ENCODE data around the gene ITGB4.

Gene ITGB4

DNA sequence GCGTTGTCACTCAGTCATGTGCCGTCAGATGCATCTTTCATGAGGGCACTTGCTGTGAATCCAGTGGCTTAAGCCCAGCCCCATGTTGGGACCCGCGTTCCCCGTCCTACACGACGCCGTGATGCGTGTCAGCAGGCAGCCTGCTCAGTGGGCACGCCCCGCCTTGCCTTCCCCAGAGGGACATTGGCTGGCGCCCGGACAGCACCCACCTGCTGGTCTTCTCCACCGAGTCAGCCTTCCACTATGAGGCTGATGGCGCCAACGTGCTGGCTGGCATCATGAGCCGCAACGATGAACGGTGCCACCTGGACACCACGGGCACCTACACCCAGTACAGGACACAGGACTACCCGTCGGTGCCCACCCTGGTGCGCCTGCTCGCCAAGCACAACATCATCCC is 8.8 kb downstream of the ITGB4 start:
- H3K9ac ChIP-seq, result no peak overlapping the region
- no peaks in the 10 kb centered on the region for H3K79me2 ChIP-seq
- no peak overlapping the region for H3K27ac ChIP-seq
- H3K27me3 ChIP-seq (ENCODE audit: control insufficient read depth, insufficient read depth, low read length), result no peaks in the 10 kb centered on the region
- H3K9me3 ChIP-seq (ENCODE audit: control insufficient read depth, low read length), result no peaks in the 10 kb centered on the region
- no peaks in the 10 kb centered on the region for H3K36me3 ChIP-seq (ENCODE audit: control insufficient read depth, insufficient read depth, low read length)
- no peak overlapping the region for H3K4me2 ChIP-seq (ENCODE audit: low read length)
- no peak overlapping the region for H2AFZ ChIP-seq
- no peaks in the 10 kb centered on the region for H3K4me1 ChIP-seq
- H3K4me3 ChIP-seq (ENCODE audit: low read depth, low read length), result no peak overlapping the region
- TF ChIP-seq, protein P1, sequence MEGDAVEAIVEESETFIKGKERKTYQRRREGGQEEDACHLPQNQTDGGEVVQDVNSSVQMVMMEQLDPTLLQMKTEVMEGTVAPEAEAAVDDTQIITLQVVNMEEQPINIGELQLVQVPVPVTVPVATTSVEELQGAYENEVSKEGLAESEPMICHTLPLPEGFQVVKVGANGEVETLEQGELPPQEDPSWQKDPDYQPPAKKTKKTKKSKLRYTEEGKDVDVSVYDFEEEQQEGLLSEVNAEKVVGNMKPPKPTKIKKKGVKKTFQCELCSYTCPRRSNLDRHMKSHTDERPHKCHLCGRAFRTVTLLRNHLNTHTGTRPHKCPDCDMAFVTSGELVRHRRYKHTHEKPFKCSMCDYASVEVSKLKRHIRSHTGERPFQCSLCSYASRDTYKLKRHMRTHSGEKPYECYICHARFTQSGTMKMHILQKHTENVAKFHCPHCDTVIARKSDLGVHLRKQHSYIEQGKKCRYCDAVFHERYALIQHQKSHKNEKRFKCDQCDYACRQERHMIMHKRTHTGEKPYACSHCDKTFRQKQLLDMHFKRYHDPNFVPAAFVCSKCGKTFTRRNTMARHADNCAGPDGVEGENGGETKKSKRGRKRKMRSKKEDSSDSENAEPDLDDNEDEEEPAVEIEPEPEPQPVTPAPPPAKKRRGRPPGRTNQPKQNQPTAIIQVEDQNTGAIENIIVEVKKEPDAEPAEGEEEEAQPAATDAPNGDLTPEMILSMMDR (IDR thresholded peaks at IDR 0.05), result no peak

DNA sequence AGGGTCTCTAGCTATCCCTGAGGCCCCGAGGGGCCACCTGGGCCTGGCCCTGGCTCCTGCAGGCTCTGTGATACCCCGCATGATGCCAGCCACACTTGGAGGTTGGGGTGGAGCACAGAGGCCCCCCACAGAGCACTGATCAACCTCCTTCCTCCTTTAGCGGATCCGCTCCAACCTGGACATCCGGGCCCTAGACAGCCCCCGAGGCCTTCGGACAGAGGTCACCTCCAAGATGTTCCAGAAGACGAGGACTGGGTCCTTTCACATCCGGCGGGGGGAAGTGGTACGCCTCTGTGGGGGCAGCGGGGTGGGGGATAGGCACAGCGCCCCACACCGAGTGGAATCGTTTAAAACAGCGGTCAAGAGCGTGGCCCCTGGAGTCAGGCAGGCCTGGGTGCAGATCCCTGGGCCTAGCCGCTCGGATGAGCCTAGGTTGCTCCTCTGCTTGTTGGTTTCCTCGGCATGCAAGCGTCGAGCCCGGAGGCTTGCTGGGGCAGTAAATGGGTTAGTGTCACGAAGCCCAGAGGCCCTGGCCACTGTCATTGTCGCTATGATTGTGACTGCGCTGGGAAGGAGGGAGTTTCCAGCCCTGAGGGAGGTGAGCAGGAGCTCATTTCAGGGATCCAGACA is 9.9 kb downstream of the ITGB4 start:
- Histone ChIP-seq H3K9ac (no peak overlapping the region), H3K4me2 (ENCODE audit: low read length) (no peak overlapping the region), H3K4me1 (no peaks in the 10 kb centered on the region), H3K36me3 (ENCODE audit: control insufficient read depth, insufficient read depth, low read length) (no peaks in the 10 kb centered on the region), H3K27me3 (ENCODE audit: control insufficient read depth, insufficient read depth, low read length) (no peaks in the 10 kb centered on the region), H2AFZ (no peak overlapping the region), H3K79me2 (no peaks in the 10 kb centered on the region), H3K4me3 (ENCODE audit: low read depth, low read length) (no peak overlapping the region), H3K9me3 (ENCODE audit: control insufficient read depth, low read length) (no peaks in the 10 kb centered on the region), H3K27ac (no peak overlapping the region)
- TF ChIP-seq, protein P1 (IDR thresholded peaks at IDR 0.05), result no peak

GRCh38 chr17:75731716-75732498 is 10.6 kb downstream of the ITGB4 start:
- Histone ChIP-seq H3K9ac (no peak overlapping the region), H3K36me3 (ENCODE audit: control insufficient read depth, insufficient read depth, low read length) (no peaks in the 10 kb centered on the region)

DNA sequence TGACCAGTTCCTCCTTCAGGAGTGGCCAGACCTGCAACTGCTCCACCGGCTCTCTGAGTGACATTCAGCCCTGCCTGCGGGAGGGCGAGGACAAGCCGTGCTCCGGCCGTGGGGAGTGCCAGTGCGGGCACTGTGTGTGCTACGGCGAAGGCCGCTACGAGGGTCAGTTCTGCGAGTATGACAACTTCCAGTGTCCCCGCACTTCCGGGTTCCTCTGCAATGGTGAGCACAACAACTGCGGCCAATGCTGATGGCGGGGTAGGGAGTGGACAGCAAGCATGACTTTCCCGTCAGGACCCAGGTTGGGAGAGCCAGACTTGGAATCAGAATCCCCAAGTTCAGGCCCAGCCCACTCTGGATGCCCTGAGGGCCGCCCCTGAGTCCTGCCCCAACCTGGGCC is 12.2 kb downstream of the ITGB4 start:
- no peak overlapping the region for H2AFZ ChIP-seq
- no peak overlapping the region for H3K9ac ChIP-seq
- TF ChIP-seq, protein P1 (IDR thresholded peaks at IDR 0.05), result no peak
- H3K4me1 ChIP-seq, result no peaks in the 10 kb centered on the region
- no peak overlapping the region for H3K4me3 ChIP-seq (ENCODE audit: low read depth, low read length)
- no peaks in the 10 kb centered on the region for H3K9me3 ChIP-seq (ENCODE audit: control insufficient read depth, low read length)
- no peak overlapping the region for H3K4me2 ChIP-seq (ENCODE audit: low read length)
- no peaks in the 10 kb centered on the region for H3K27me3 ChIP-seq (ENCODE audit: control insufficient read depth, insufficient read depth, low read length)
- no peaks in the 10 kb centered on the region for H3K79me2 ChIP-seq
- H3K36me3 ChIP-seq (ENCODE audit: control insufficient read depth, insufficient read depth, low read length), result no peaks in the 10 kb centered on the region
- no peak overlapping the region for H3K27ac ChIP-seq

More at GRCh38 chr17:75731716-75732498, 10.6 kb downstream of the ITGB4 start:
- Histone ChIP-seq H3K4me3 (ENCODE audit: low read depth, low read length) (no peak overlapping the region), H3K4me1 (no peaks in the 10 kb centered on the region), H2AFZ (no peak overlapping the region), H3K9me3 (ENCODE audit: control insufficient read depth, low read length) (no peaks in the 10 kb centered on the region), H3K27ac (no peak overlapping the region), H3K79me2 (no peaks in the 10 kb centered on the region), H3K4me2 (ENCODE audit: low read length) (no peak overlapping the region), H3K27me3 (ENCODE audit: control insufficient read depth, insufficient read depth, low read length) (no peaks in the 10 kb centered on the region)
- TF ChIP-seq, protein P1 (IDR thresholded peaks at IDR 0.05), result no peak
